Measurements from ENCODE around the gene GLO1. TPM values are rescaled to one million over a fixed set of nuclear protein-coding genes. Genes with fewer than 3 reads are reported as not detected.
A peak's percentile ranks its signal among the peaks of the same experiment; 100 is the strongest.

The GLO1 gene
- total and polyA plus RNA-seq, 10 donors: 39.9 to 113 (median 79.4) TPM

DNA sequence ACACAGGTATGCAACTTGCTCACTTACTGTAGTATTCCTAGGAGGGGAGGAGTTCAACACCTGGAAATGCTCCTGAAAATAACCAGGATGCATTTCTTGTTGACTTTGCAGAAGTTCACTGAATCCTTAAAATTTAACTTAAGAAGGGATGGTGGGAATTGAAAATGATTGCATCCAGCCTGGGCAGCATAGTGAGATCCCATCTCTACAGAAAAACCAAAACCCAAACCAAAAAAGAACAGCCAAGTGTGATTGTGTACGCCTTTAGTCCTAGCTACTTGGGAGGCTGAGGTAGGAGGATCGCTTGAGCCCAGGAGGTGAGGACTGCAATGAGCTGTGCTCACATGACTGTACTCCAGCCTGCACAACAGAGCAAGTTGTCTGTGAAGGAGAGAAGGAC, 13.9 kb upstream of the GLO1 start:
- H3K4me3 ChIP-seq: no peak overlapping the region
- no peak for DNase-seq
- TF ChIP-seq POLR2AphosphoS5 (IDR thresholded peaks at IDR 0.05) (no peak), POLR2A (IDR thresholded peaks at IDR 0.05) (no peak)
- TF ChIP-seq, protein P1, sequence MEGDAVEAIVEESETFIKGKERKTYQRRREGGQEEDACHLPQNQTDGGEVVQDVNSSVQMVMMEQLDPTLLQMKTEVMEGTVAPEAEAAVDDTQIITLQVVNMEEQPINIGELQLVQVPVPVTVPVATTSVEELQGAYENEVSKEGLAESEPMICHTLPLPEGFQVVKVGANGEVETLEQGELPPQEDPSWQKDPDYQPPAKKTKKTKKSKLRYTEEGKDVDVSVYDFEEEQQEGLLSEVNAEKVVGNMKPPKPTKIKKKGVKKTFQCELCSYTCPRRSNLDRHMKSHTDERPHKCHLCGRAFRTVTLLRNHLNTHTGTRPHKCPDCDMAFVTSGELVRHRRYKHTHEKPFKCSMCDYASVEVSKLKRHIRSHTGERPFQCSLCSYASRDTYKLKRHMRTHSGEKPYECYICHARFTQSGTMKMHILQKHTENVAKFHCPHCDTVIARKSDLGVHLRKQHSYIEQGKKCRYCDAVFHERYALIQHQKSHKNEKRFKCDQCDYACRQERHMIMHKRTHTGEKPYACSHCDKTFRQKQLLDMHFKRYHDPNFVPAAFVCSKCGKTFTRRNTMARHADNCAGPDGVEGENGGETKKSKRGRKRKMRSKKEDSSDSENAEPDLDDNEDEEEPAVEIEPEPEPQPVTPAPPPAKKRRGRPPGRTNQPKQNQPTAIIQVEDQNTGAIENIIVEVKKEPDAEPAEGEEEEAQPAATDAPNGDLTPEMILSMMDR (IDR thresholded peaks at IDR 0.05 in 8 of 11, conservative IDR thresholded peaks at IDR 0.05 in 3 of 11): no peak
- WGBS, 5 donors: 92 to 100% (median 97%) methylated on average over 2 of the region's 2 CpGs
- H3K27me3 ChIP-seq (replicated peaks in 1 of 7): peaks cover 0 to 62% (median 38%) of the 10 kb centered on the region in 7 donors
- peaks cover 0 to 22% (median 18%) of the 10 kb centered on the region in 6 donors for H3K4me1 ChIP-seq
- H3K9me3 ChIP-seq: peaks cover 0 to 12% (median 0%) of the 10 kb centered on the region in 8 donors
- no peaks in the 10 kb centered on the region for H3K36me3 ChIP-seq
- H3K27ac ChIP-seq: no peak overlapping the region
- intact Hi-C loops (cut with DNase I; ENCODE audit: low total_unique reads): no loop called here

DNA sequence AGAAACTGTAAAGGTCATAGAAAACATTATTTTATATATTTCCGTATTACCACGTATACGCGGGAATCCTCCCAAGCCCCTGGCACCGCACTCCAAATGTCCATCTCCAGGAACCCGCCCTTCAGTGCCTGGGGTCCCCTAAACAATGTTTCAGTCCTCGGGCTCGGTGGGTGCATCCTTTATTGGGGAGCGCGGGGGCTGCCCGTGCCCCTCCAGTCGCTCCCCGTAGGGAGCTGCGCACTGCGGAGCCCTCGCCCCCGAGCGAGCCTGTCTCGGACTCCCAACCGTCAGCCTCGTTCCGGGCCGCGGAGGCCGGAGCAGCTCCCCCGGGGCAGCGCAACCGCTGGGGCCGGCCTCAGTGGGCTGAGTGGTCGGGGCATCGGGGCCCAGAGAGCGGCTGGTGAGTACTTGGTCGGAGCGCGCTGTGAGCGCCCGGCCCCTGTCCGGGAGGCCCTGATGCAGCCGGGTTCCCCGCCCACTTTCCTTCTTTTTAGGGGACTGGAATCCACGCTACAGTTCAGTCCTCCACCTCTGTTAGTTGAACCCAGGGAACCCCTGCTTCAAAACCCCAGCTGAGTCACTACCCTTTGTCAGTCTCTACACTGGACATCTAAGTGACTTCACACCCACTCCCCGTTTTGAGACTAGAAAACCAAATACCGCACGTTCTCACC, 12.2 kb upstream of the GLO1 start, which contains the start of gene DNAH8:
Gene DNAH8, plus strand, starts transcription at position 296 of the 674 bp plus-strand sequence. CDS start 7,499 bp downstream, outside the sequence.
- peaks cover 0 to 58% (median 38%) of the 10 kb centered on the region in 7 donors for H3K27me3 ChIP-seq (replicated peaks in 1 of 7)
- TF ChIP-seq POLR2A (IDR thresholded peaks at IDR 0.05) (no peak), POLR2AphosphoS5 (IDR thresholded peaks at IDR 0.05) (peak in 1 of 3 donors; percentile 23)
- TF ChIP-seq, protein P1 (IDR thresholded peaks at IDR 0.05 in 8 of 11, conservative IDR thresholded peaks at IDR 0.05 in 3 of 11): no peak
- DNase-seq: peak; percentile 75
- peak within 1 kb of the TSS; percentile 4 to 66 (median 36) for H3K4me3 ChIP-seq
- intact Hi-C loops (cut with DNase I; ENCODE audit: low total_unique reads): no loop called here
- no peaks in the 10 kb centered on the region for H3K36me3 ChIP-seq
- H3K27ac ChIP-seq: peak within 1 kb of the TSS in 2 of 8 donors; percentile 26 to 76
- peaks cover 0 to 3% (median 0%) of the 10 kb centered on the region in 8 donors for H3K9me3 ChIP-seq
- WGBS, 5 donors: 5 to 19% (median 10%) methylated on average over 16 to 44 of the region's 44 CpGs
- H3K4me1 ChIP-seq: peaks cover 0 to 22% (median 18%) of the 10 kb centered on the region in 6 donors

DNA sequence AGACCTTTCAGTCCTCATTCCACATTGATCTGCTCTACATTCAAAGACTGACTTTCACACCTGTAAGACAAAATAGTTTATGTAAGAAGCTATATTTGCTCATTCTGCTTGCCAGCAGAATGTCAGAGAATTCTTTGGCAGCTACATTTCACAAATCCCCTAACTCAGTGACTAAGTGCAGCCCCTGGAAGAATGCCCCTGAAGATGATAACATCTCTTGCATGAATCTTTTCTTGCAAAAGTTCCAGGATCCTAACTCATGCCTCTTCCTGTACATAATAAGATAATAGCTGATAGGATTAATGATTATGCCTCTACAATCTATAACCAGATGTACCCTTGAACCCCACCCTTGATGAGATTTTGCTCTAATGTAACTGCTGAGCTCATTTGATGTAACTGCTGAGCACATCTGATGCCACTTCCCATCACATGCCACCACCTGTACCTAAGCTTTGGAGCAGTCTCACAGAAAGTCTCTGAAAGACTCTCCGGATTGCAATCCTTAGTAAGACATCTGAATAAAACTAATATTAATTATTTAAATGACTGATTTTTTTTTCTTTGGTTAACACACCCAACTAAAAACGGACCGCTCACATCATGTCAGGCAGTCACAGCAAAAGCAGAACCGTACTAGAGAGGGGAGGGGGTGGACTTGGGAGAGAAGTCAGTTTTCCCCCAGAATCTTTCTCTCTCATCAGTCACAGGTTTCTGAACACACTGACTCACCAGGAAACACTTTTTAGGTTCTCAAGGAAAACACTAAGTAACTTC, 11.5 kb upstream of the GLO1 start:
- Histone ChIP-seq H3K4me3 (peak overlapping the region in 7 of 8 donors; percentile 25 to 66 (median 39)), H3K4me1 (peaks cover 0 to 22% (median 18%) of the 10 kb centered on the region in 6 donors), H3K27me3 (replicated peaks in 1 of 7) (peaks cover 0 to 50% (median 34%) of the 10 kb centered on the region in 7 donors), H3K9me3 (peaks cover 0 to 1% (median 0%) of the 10 kb centered on the region in 8 donors), H3K27ac (peak overlapping the region in 2 of 8 donors; percentile 26 to 76), H3K36me3 (no peaks in the 10 kb centered on the region)
- no peak for DNase-seq
- intact Hi-C loops (cut with DNase I; ENCODE audit: low total_unique reads): no loop called here
- TF ChIP-seq POLR2A (IDR thresholded peaks at IDR 0.05): no peak
- TF ChIP-seq POLR2AphosphoS5 (IDR thresholded peaks at IDR 0.05): no peak
- TF ChIP-seq, protein P1 (IDR thresholded peaks at IDR 0.05 in 8 of 11, conservative IDR thresholded peaks at IDR 0.05 in 3 of 11): no peak
- WGBS, 5 donors: 21 to 42% (median 34%) methylated on average over 4 of the region's 4 CpGs

All from spleen (tissue), 11 donors.